ENCODE data around the gene OGFOD3. TPM values are rescaled to one million over a fixed set of nuclear protein-coding genes. Genes with fewer than 3 reads are reported as not detected.
A peak's percentile ranks its signal among the peaks of the same experiment; 100 is the strongest.
"Not testable (repeated sequence)": the region's sequence is repeated elsewhere in the genome, so short reads cannot be mapped to it uniquely, and the experiment has no call there.

The OGFOD3 gene
- total RNA-seq, 2 donors from 2014 or later, result 29.7 to 30.1 TPM

GRCh38 chr17:82388922-82389283 lies 29.5 kb downstream of the OGFOD3 start:
- Mint-ChIP-seq H3K4me3 (no peak overlapping the region), H3K27me3 (peaks cover 5 to 9% of the 10 kb centered on the region in 2 donors), H3K36me3 (no peaks in the 10 kb centered on the region), H3K4me1 (ENCODE audit: low read depth in 2 of 2) (peaks cover 0 to 5% of the 10 kb centered on the region in 2 donors), H3K27ac (no peak overlapping the region), H3K9me3 (no peaks in the 10 kb centered on the region)
- ATAC-seq, result no peak
- DNase-seq (ENCODE audit: low spot score), result no peak

GRCh38 chr17:82388223-82388921 lies 30.0 kb downstream of the OGFOD3 start:
- Mint-ChIP-seq H3K9me3 (no peaks in the 10 kb centered on the region), H3K36me3 (no peaks in the 10 kb centered on the region), H3K4me1 (ENCODE audit: low read depth in 2 of 2) (peaks cover 0 to 5% of the 10 kb centered on the region in 2 donors), H3K27ac (no peak overlapping the region), H3K27me3 (peaks cover 8 to 9% of the 10 kb centered on the region in 2 donors), H3K4me3 (no peak overlapping the region)
- DNase-seq (ENCODE audit: low spot score) (no peak), ATAC-seq (peak in 1 of 2 donors; percentile 8)

DNA sequence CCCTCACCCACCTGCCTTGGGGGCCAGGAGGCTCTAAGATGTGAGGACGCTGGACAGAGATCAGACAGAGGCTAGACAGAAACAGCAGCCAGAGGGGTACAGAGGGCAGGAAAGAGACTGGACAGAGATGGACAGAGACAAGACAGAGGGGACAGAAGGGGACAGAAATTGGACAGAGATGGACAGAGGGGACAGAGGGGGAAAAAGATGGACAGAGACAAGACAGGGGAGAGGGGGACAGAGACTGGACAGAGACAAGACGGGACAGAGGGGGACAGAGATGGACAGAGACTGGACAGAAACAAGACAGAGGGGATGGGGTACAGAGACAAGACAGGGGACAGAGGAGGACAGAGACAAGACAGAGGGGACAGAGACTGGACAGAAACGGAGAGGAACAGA lies 30.7 kb downstream of the OGFOD3 start:
- no peak for DNase-seq (ENCODE audit: low spot score)
- Mint-ChIP-seq H3K4me1 (ENCODE audit: low read depth in 2 of 2) (peaks cover 0 to 5% of the 10 kb centered on the region in 2 donors), H3K4me3 (no peak overlapping the region), H3K36me3 (no peaks in the 10 kb centered on the region), H3K27ac (no peak overlapping the region), H3K9me3 (no peaks in the 10 kb centered on the region), H3K27me3 (peaks cover 8 to 9% of the 10 kb centered on the region in 2 donors)
- ATAC-seq, result no peak

- H3K9me3 Mint-ChIP-seq, result no peaks in the 10 kb centered on the region
- no peak overlapping the region for H3K4me3 Mint-ChIP-seq
- H3K27ac Mint-ChIP-seq, result no peak overlapping the region
- H3K27me3 Mint-ChIP-seq, result peaks cover 8 to 9% of the 10 kb centered on the region in 2 donors
- H3K4me1 Mint-ChIP-seq (ENCODE audit: low read depth in 2 of 2), result peaks cover 0 to 5% of the 10 kb centered on the region in 2 donors
- no peak for DNase-seq (ENCODE audit: low spot score)
- no peak for ATAC-seq
- H3K36me3 Mint-ChIP-seq, result no peaks in the 10 kb centered on the region
These were observed 31.3 kb downstream of the OGFOD3 start for GRCh38 chr17:82386881-82387704.

DNA sequence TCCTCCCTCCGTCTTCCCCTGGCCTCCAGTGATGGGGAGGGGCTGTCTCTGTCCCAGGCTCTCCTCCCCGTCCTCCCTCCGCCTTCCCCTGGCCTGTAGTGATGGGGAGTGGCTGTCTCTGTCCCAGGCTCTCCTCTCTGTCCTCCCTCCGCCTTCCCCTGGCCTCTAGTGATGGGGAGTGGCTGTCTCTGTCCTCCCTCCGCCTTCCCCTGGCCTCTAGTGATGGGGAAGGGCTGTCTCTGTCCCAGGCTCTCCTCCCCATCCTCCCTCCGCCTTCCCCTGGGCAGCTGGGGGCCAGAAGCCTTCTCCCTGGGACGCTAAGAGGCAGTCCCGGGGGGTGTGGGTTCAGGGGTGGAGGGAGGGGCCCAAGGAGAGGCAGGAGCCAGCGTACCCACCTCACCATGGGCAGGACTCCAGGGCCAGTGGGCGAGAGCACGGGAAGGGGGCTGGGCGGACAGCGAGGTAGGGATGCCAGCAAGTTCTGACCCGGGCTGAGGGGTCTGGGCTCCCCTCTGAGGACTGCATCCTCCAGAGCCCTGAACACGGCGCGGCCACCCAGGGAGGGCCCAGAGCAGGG lies 32.0 kb downstream of the OGFOD3 start:
- no peak for DNase-seq (ENCODE audit: low spot score)
- Mint-ChIP-seq H3K9me3 (no peaks in the 10 kb centered on the region), H3K4me1 (ENCODE audit: low read depth in 2 of 2) (peaks cover 2 to 5% of the 10 kb centered on the region in 2 donors), H3K36me3 (no peaks in the 10 kb centered on the region), H3K27ac (no peak overlapping the region), H3K4me3 (no peak overlapping the region), H3K27me3 (peaks cover 8 to 9% of the 10 kb centered on the region in 2 donors)
- ATAC-seq, result no peak

DNA sequence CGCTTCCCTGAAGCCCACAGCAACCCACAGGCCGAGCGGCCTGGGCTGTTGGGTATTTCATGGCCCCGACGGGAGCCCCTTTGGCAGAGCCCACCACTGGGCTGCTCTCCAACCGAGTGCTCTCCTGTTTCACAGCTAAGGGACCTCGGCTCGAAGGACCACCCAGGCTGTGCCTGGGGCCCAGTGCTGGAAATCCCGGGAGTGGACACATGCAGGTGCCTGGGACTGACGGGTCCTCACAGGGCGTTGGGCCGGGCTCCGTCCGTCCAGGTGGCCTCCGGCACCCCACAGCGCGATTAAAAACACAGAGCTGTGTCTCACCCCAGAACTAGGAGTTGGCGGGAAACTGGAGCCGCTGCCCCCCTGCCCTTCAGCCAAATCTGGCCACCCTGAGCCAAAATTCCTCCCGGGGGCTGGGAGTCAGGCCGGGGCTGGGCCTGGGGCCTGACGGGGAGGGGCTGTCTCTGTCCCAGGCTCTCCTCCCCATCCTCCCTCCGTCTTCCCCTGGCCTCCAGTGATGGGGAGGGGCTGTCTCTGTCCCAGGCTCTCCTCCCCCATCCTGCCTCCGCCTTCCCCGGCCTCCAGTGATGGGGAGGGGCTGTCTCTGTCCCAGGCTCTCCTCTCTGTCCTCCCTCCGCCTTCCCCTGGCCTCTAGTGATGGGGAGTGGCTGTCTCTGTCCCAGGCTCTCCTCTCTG lies 32.7 kb downstream of the OGFOD3 start:
- peaks cover 9 to 11% of the 10 kb centered on the region in 2 donors for H3K27me3 Mint-ChIP-seq
- no peak overlapping the region for H3K27ac Mint-ChIP-seq
- H3K4me1 Mint-ChIP-seq (ENCODE audit: low read depth in 2 of 2), result peaks cover 6 to 8% of the 10 kb centered on the region in 2 donors
- H3K4me3 Mint-ChIP-seq, result no peak overlapping the region
- ATAC-seq, result no peak
- H3K36me3 Mint-ChIP-seq, result no peaks in the 10 kb centered on the region
- DNase-seq (ENCODE audit: low spot score), result peak; percentile 25
- H3K9me3 Mint-ChIP-seq, result no peaks in the 10 kb centered on the region

DNA sequence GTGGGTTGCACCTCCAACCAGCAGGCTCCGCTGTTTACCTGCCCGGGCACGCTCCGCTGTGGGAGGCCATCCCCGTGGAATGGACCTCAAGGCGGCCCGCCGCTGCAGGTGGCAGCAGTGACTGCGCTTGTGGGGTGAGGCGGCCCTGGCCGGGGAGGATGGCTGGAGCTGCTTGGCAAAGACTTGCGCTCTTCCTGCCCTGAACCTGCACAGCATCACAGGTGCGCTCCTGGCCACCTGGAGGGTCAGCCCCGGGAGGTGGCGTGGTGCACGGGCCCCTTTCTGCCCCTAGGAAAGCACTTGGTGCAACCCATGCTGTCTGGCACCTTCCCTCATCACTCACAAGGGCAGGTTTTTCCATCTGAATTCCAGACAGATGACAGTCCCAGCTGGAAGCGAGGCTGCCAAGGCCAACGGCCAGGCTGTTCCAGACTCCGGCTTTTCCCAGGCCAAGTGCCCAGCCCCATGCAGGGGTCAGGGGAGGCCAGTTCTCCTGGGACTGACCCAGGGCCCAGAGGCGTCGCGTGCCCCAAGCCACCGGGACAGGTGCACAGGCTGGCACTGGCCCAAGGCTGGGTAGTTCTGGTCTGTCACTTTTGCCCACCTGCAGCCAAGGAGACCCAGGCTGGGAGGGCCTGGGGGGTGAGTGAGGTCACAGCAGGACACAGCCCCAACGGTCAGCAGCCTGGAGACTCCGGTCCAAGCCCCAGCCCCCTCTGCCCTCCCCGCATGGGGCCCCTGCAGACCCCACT lies 33.5 kb downstream of the OGFOD3 start:
- ATAC-seq (peak in 1 of 2 donors; percentile 29), DNase-seq (ENCODE audit: low spot score) (no peak)
- no peaks in the 10 kb centered on the region for H3K9me3 Mint-ChIP-seq
- H3K36me3 Mint-ChIP-seq, result no peaks in the 10 kb centered on the region
- peaks cover 9 to 11% of the 10 kb centered on the region in 2 donors for H3K4me1 Mint-ChIP-seq (ENCODE audit: low read depth in 2 of 2)
- H3K4me3 Mint-ChIP-seq, result no peak overlapping the region
- no peak overlapping the region for H3K27ac Mint-ChIP-seq
- H3K27me3 Mint-ChIP-seq, result peaks cover 13 to 14% of the 10 kb centered on the region in 2 donors

DNA sequence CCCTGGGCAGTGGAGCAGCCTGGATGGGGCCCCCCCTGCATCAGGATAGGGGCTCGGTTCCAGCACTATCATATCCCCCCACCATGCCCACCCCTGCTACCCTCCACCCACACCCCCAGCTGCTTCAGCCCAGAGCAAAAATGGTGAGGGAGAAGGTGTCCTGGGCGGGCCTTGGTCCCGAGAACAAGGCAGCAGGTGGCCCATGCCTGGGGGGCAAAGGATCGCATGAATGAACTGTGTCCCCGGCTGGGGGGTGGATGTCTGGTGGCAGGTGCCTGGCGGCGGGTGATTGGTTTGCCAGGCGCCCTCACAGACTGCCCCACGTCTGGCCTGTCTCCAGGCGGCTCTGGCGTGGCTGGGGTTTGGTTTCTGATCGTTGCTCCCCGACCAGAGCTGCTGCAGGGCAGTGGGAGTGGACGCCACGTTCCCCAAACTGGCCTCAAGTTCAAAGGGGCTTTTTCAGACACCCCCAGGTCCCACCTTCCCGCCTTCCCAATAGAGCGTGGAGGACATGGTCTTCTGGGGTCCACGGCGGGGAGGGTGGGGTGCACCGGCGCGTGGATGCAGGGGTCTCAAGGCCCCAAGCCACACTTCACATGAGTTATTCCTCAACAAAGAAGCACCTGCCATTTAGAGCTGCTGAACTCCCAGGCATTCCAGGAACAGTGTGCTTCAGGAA lies 34.2 kb downstream of the OGFOD3 start:
- H3K36me3 Mint-ChIP-seq, result no peaks in the 10 kb centered on the region
- no peak for ATAC-seq
- no peak overlapping the region for H3K27ac Mint-ChIP-seq
- H3K4me1 Mint-ChIP-seq (ENCODE audit: low read depth in 2 of 2), result peaks cover 12 to 14% of the 10 kb centered on the region in 2 donors
- H3K4me3 Mint-ChIP-seq, result no peak overlapping the region
- DNase-seq (ENCODE audit: low spot score), result no peak
- H3K9me3 Mint-ChIP-seq, result no peaks in the 10 kb centered on the region
- H3K27me3 Mint-ChIP-seq, result peaks cover 16% of the 10 kb centered on the region in 2 donors

DNA sequence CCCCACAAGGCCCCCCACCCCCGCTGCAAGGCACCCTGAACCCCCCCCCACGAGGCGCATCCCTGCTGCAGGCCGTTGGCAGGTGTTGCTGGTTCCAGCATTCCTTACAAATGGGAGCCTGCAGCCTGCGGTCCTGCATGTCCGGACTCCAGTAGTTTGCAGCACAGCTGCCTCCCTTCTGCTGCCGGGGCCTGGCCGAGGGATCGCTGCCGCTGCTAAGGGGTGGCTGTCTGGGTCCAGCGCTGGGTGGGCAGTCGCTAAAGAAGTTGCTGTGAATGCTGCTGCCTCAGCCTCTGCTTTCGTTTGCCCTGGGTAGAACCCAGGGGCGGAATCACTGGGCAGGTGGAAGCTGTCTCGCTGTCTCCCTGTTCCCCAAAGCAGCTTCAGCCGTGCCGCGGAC lies 35.0 kb downstream of the OGFOD3 start:
- no peak overlapping the region for H3K4me3 Mint-ChIP-seq
- no peak overlapping the region for H3K27ac Mint-ChIP-seq
- no peak for ATAC-seq
- DNase-seq (ENCODE audit: low spot score), result no peak
- peaks cover 16 to 19% of the 10 kb centered on the region in 2 donors for H3K27me3 Mint-ChIP-seq
- H3K4me1 Mint-ChIP-seq (ENCODE audit: low read depth in 2 of 2), result peaks cover 12 to 14% of the 10 kb centered on the region in 2 donors
- H3K9me3 Mint-ChIP-seq, result no peaks in the 10 kb centered on the region
- no peaks in the 10 kb centered on the region for H3K36me3 Mint-ChIP-seq

- Mint-ChIP-seq H3K27me3 (peaks cover 15 to 19% of the 10 kb centered on the region in 2 donors), H3K4me1 (ENCODE audit: low read depth in 2 of 2) (peaks cover 12 to 14% of the 10 kb centered on the region in 2 donors), H3K27ac (no peak overlapping the region), H3K36me3 (no peaks in the 10 kb centered on the region), H3K9me3 (no peaks in the 10 kb centered on the region), H3K4me3 (no peak overlapping the region)
- ATAC-seq, result no peak
- DNase-seq (ENCODE audit: low spot score), result no peak
These were observed 35.5 kb downstream of the OGFOD3 start for GRCh38 chr17:82382933-82383255.

DNA sequence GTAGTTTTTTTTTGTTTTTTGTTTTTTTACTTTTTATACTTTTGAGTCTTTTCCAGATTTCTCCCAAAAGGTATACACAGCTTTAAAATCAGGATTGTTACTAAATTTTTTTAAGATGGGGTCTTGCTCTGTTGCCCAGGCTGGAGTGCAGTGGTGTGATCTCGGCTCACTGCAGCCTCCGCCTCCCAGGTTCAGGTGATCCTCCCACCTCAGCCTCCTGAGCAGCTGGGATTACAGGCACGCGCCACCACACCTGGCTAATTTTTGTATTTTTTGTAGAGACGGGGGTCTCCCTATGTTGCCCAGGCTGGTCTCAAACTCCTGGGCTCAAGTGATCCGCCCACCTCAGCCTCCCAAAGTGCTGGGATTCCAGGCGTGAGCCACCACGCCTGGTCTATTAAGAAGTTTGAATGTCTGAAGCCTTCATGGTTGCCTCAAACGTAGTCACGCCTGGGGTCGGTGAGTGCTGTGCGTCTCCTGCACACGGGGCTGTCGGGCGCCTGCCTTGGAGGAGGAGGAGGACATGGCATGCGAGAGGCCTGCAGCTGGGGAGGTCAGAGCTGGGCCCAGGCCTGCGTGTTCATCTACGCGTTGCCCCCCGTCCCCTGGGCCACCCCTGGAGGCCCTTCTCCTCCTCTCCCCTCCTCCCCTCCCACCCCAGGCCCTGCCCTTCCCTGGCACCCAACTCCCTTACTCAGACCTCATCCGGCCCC lies 36.0 kb downstream of the OGFOD3 start:
- not testable (repeated sequence) for H3K9me3 Mint-ChIP-seq, H3K4me3 Mint-ChIP-seq

DNA sequence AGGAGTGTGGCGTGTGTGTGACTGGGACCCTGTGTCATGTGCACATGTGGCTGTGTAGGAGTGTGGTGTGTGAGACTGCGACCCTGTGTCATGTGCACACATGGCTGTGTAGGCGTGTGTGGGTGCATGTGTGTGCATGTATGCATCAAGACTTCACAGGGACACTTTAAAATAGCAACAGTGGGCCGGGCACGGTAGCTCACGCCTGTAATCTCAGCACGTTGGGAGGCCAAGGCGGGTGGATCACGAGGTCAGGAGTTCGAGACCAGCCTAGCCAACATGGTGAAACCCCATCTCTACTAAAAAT lies 36.7 kb downstream of the OGFOD3 start:
- Mint-ChIP-seq H3K4me1 (ENCODE audit: low read depth in 2 of 2) (peaks cover 9 to 12% of the 10 kb centered on the region in 2 donors), H3K27me3 (peaks cover 8 to 14% of the 10 kb centered on the region in 2 donors)
- not testable (repeated sequence) for H3K36me3 Mint-ChIP-seq; H3K4me3 Mint-ChIP-seq; H3K27ac Mint-ChIP-seq; ATAC-seq; DNase-seq (ENCODE audit: low spot score); H3K9me3 Mint-ChIP-seq

More for the DNA sequence above, 36.0 kb downstream of the OGFOD3 start:
- H3K27ac Mint-ChIP-seq; ATAC-seq; DNase-seq (ENCODE audit: low spot score); H3K36me3 Mint-ChIP-seq: not testable (repeated sequence)
- Mint-ChIP-seq H3K27me3 (peaks cover 9 to 15% of the 10 kb centered on the region in 2 donors), H3K4me1 (ENCODE audit: low read depth in 2 of 2) (peaks cover 9 to 12% of the 10 kb centered on the region in 2 donors)

Measured in natural killer cell treated with Interleukin-12 subunit alpha and Interleukin-12 subunit beta and Interleukin-15 and Interleukin-18, amount 100 ng/mL, for 72 hours (primary cell).